Body of pancreas (tissue), 4 donors: ENCODE results near the gene ANXA3. TPM values are rescaled to one million over a fixed set of nuclear protein-coding genes. Genes with fewer than 3 reads are reported as not detected.
A peak's percentile ranks its signal among the peaks of the same experiment; 100 is the strongest.

ENCODE experiments used
- ATAC-seq: fragments of 150-250 bp; one replicate; pipeline ENCODE4 v1.9.1; 2016
- DNase-seq, 4 donors: peaks; one replicate each; pipeline ENCODE4 v3.0.0-alpha.2; 2019
- H3K27ac ChIP-seq, 4 donors: fragments of 200-600 bp; sonication (generic); 1 replicate in 3 of 4; 2 replicates in 1 of 4; pipeline versions ENCODE4 v1.5.1 to v1.6.1; 2016 to 2019; ENCODE audit warnings: mild to moderate bottlenecking in 1 of 4, mixed read lengths in 1 of 4, moderate library complexity in 1 of 4
- H3K27me3 ChIP-seq, 2 donors: fragments of 200-600 bp; sonication (generic); one replicate each; pipeline ENCODE4 v1.6.0; 2016; ENCODE audit warnings: mild to moderate bottlenecking in 1 of 2
- H3K36me3 ChIP-seq, 2 donors: fragments of 200-600 bp; sonication (generic); replicated peaks in 1 of 2; 2 replicates each; pipeline ENCODE4 v1.5.1; 2016; ENCODE audit warnings: low read depth in 2 of 2; ENCODE audit not compliant: insufficient read depth in 1 of 2
- H3K4me1 ChIP-seq: fragments of 200-600 bp; sonication (generic); one replicate; pipeline ENCODE4 v1.6.0; 2016
- H3K4me3 ChIP-seq, 2 donors: fragments of 200-600 bp; sonication (generic); 1 replicate in 1 of 2; 2 replicates in 1 of 2; pipeline ENCODE4 v1.5.1; 2016 to 2019
- H3K9me3 ChIP-seq, 3 donors: fragments of 200-600 bp; sonication (generic); 1 replicate in 2 of 3; 2 replicates in 1 of 3; pipeline ENCODE4 v1.5.1; 2016
- CTCF ChIP-seq, 7 experiments: fragments of 450-650 bp in 4 of 7; fragments of 200-600 bp in 3 of 7; sonication (generic) in 3 of 7; IDR thresholded peaks; one replicate each; pipeline ENCODE4 v1.5.1; 2016 to 2019; ENCODE audit warnings: antibody characterized with exemption in 7 of 7
- POLR2A ChIP-seq, 3 donors: fragments of 450-650 bp; IDR thresholded peaks; one replicate each; pipeline ENCODE4 v1.6.1; 2016; ENCODE audit warnings: antibody characterized with exemption in 3 of 3, mild to moderate bottlenecking in 2 of 3
- WGBS, 2 donors: methylation state at CpG; one replicate each; pipeline ENCODE4 v1.1.5; 2017; 5-methylcytosine and 5-hydroxymethylcytosine counted together
- intact Hi-C: fragments of 100-400 bp; cut with DNase I; formaldehyde crosslinking; loops from one replicate; pipeline ENCODE4 v1.15.1; 2023
- total RNA-seq, 2 donors: library from RNA; depleted of rRNA; stranded (reverse); fragments of >200 nt; gene quantifications; one replicate each; pipeline ENCODE4 v1.1.0, GENCODE V29; 2016

ANXA3 gene
- total RNA-seq, 2 donors from 2014 or later: 35.9 to 65.1 TPM

GRCh38 chr4:78569306-78569821 lies 17.8 kb downstream of the ANXA3 start:
- no peak overlapping the region for H3K4me3 ChIP-seq
- H3K4me1 ChIP-seq: peaks cover 31% of the 10 kb centered on the region
- 25 to 29% methylated on average over 6 of the region's 6 CpGs for WGBS, 2 donors
- no peaks in the 10 kb centered on the region for H3K27me3 ChIP-seq
- TF ChIP-seq POLR2A (IDR thresholded peaks at IDR 0.05) (no peak), CTCF (IDR thresholded peaks at IDR 0.05) (peak in 3 of 7 experiments; percentile 17 to 52 (median 33))
- ATAC-seq (peak; percentile 93), DNase-seq (peak; percentile 13 to 63 (median 46))
- H3K36me3 ChIP-seq: no peaks in the 10 kb centered on the region
- peak overlapping the region; percentile 29 to 78 (median 56) for H3K27ac ChIP-seq
- intact Hi-C loops: no loop called here
- no peaks in the 10 kb centered on the region for H3K9me3 ChIP-seq

- WGBS, 2 donors: 81 to 85% methylated on average over 2 of the region's 2 CpGs
- Histone ChIP-seq H3K4me1 (peaks cover 31% of the 10 kb centered on the region), H3K9me3 (no peaks in the 10 kb centered on the region), H3K27me3 (no peaks in the 10 kb centered on the region), H3K27ac (peak overlapping the region in 3 of 4 donors; percentile 42 to 78 (median 70)), H3K4me3 (no peak overlapping the region), H3K36me3 (no peaks in the 10 kb centered on the region)
- intact Hi-C loops: no loop called here
- TF ChIP-seq POLR2A (IDR thresholded peaks at IDR 0.05): no peak
- no peak for TF ChIP-seq CTCF (IDR thresholded peaks at IDR 0.05)
- ATAC-seq (no peak), DNase-seq (no peak)
Measured at GRCh38 chr4:78570117-78570516, 18.5 kb downstream of the ANXA3 start.

DNA sequence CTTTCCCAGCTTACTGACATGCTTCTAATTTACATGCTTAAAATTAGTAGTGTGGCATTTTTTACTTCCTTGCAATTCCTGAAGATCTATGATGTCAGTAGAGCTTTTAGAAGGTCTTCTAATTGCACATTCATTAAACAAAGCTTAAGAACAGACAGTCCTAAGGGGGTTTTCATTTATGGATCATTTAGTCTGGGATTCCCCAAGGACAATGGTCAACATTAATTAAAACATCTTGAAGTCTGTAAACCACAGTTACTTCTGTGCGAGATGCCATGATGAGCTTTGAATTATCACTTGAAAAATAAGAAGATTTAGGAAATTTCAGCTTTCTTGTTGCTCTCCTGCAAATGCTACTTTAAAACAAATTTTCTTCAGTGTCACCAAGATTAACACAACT lies 20.2 kb downstream of the ANXA3 start:
- H3K9me3 ChIP-seq: no peaks in the 10 kb centered on the region
- no peak for DNase-seq
- H3K36me3 ChIP-seq: no peaks in the 10 kb centered on the region
- no peak for TF ChIP-seq POLR2A (IDR thresholded peaks at IDR 0.05)
- WGBS, 2 donors: 97 to 100% methylated on average over 1 of the region's 1 CpG
- no peak for ATAC-seq
- H3K27ac ChIP-seq: no peak overlapping the region
- peaks cover 30% of the 10 kb centered on the region for H3K4me1 ChIP-seq
- H3K27me3 ChIP-seq: no peaks in the 10 kb centered on the region
- H3K4me3 ChIP-seq: no peak overlapping the region
- intact Hi-C loops: no loop called here

- 85 to 98% methylated on average over 3 of the region's 3 CpGs for WGBS, 2 donors
- H3K36me3 ChIP-seq: no peaks in the 10 kb centered on the region
Measured at GRCh38 chr4:78578674-78579425, 27.3 kb downstream of the ANXA3 start.

More at GRCh38 chr4:78578674-78579425, 27.3 kb downstream of the ANXA3 start:
- no peak overlapping the region for H3K4me3 ChIP-seq
- ATAC-seq (no peak), DNase-seq (no peak)
- intact Hi-C loops: no loop called here
- TF ChIP-seq CTCF (IDR thresholded peaks at IDR 0.05) (no peak), POLR2A (IDR thresholded peaks at IDR 0.05) (no peak)
- H3K4me1 ChIP-seq: no peaks in the 10 kb centered on the region
- no peak overlapping the region for H3K27ac ChIP-seq
- H3K9me3 ChIP-seq: no peaks in the 10 kb centered on the region
- H3K27me3 ChIP-seq: no peaks in the 10 kb centered on the region
